ENCODE data around the gene PCDH19. TPM values are rescaled to one million over a fixed set of nuclear protein-coding genes. Genes with fewer than 3 reads are reported as not detected.

Gene PCDH19
- polyA plus RNA-seq, 1 donor (not counting 4 experiments of a cell fraction or from before 2014, with no cell fraction given): not detected

GRCh38 chrX:100368167-100368566, 41.9 kb downstream of the PCDH19 start:
- TF ChIP-seq EZH2 (IDR thresholded peaks at IDR 0.05; ENCODE audit: low read length): no peak
- TF ChIP-seq CTCF (optimal IDR thresholded peaks at IDR 0.05 in 1 of 3, IDR thresholded peaks at IDR 0.05 in 1 of 3, conservative IDR thresholded peaks at IDR 0.05 in 1 of 3; ENCODE audit: extremely low read depth in 1 of 3, insufficient read depth in 2 of 3, low read length in 3 of 3): peak; percentile 47 to 76 (median 71)
- no peaks in the 10 kb centered on the region for H4K20me1 ChIP-seq (ENCODE audit: control insufficient read depth, extremely low read depth, insufficient read depth, low read length)
- H3K9me1 ChIP-seq (ENCODE audit: control insufficient read depth, extremely low read depth, insufficient read depth, low read length): no peaks in the 10 kb centered on the region
- H3K27ac ChIP-seq (ENCODE audit: control insufficient read depth, insufficient read depth, low read length): no peak overlapping the region
- no peak overlapping the region for H3K4me3 ChIP-seq (ENCODE audit: control insufficient read depth in 2 of 3, extremely low read depth in 1 of 3, insufficient read depth in 2 of 3, low read depth in 1 of 3, low read length in 3 of 3)
- dilution Hi-C loops (cut with MboI; ENCODE audit: extremely low pct_ligation_motif_present, low sequenced_read_pairs): no loop called here
- FAIRE-seq (no peak), DNase-seq (ENCODE audit: low read depth, low spot score) (no peak)
- no peaks in the 10 kb centered on the region for H3K79me2 ChIP-seq (ENCODE audit: control insufficient read depth, insufficient read depth, low read length)
- H3K9ac ChIP-seq (ENCODE audit: control insufficient read depth, extremely low read depth, insufficient read depth, low read length): no peak overlapping the region
- no peaks in the 10 kb centered on the region for H3K36me3 ChIP-seq (ENCODE audit: control insufficient read depth in 2 of 2, extremely low read depth in 1 of 2, insufficient read depth in 2 of 2, low read length in 2 of 2)
- H3K4me2 ChIP-seq (ENCODE audit: control insufficient read depth, extremely low read depth, insufficient read depth, low read depth, low read length): no peak overlapping the region
- H3K9me3 ChIP-seq (ENCODE audit: control insufficient read depth, low read depth, low read length): no peaks in the 10 kb centered on the region
- H2AFZ ChIP-seq (ENCODE audit: control insufficient read depth, low read length): no peak overlapping the region
- no peaks in the 10 kb centered on the region for H3K27me3 ChIP-seq (ENCODE audit: control insufficient read depth, extremely low read depth, insufficient read depth, low read length)
- H3K4me1 ChIP-seq (ENCODE audit: control insufficient read depth, extremely low read depth, insufficient read depth, low read length): no peaks in the 10 kb centered on the region

GRCh38 chrX:100363896-100364295, 46.2 kb downstream of the PCDH19 start:
- no peak overlapping the region for H2AFZ ChIP-seq (ENCODE audit: control insufficient read depth, low read length)
- FAIRE-seq (no peak), DNase-seq (ENCODE audit: low read depth, low spot score) (no peak)
- no peaks in the 10 kb centered on the region for H3K9me1 ChIP-seq (ENCODE audit: control insufficient read depth, extremely low read depth, insufficient read depth, low read length)
- no peak overlapping the region for H3K4me2 ChIP-seq (ENCODE audit: control insufficient read depth, extremely low read depth, insufficient read depth, low read depth, low read length)
- no peaks in the 10 kb centered on the region for H3K9me3 ChIP-seq (ENCODE audit: control insufficient read depth, low read depth, low read length)
- H4K20me1 ChIP-seq (ENCODE audit: control insufficient read depth, extremely low read depth, insufficient read depth, low read length): no peaks in the 10 kb centered on the region
- no peak overlapping the region for H3K4me3 ChIP-seq (ENCODE audit: control insufficient read depth in 2 of 3, extremely low read depth in 1 of 3, insufficient read depth in 2 of 3, low read depth in 1 of 3, low read length in 3 of 3)
- H3K27ac ChIP-seq (ENCODE audit: control insufficient read depth, insufficient read depth, low read length): no peak overlapping the region
- H3K27me3 ChIP-seq (ENCODE audit: control insufficient read depth, extremely low read depth, insufficient read depth, low read length): no peaks in the 10 kb centered on the region
- H3K4me1 ChIP-seq (ENCODE audit: control insufficient read depth, extremely low read depth, insufficient read depth, low read length): no peaks in the 10 kb centered on the region
- no peak overlapping the region for H3K9ac ChIP-seq (ENCODE audit: control insufficient read depth, extremely low read depth, insufficient read depth, low read length)
- TF ChIP-seq EZH2 (IDR thresholded peaks at IDR 0.05; ENCODE audit: low read length) (no peak), CTCF (optimal IDR thresholded peaks at IDR 0.05 in 1 of 3, IDR thresholded peaks at IDR 0.05 in 1 of 3, conservative IDR thresholded peaks at IDR 0.05 in 1 of 3; ENCODE audit: extremely low read depth in 1 of 3, insufficient read depth in 2 of 3, low read length in 3 of 3) (no peak)
- H3K79me2 ChIP-seq (ENCODE audit: control insufficient read depth, insufficient read depth, low read length): no peaks in the 10 kb centered on the region
- dilution Hi-C loops (cut with MboI; ENCODE audit: extremely low pct_ligation_motif_present, low sequenced_read_pairs): no loop called here
- H3K36me3 ChIP-seq (ENCODE audit: control insufficient read depth in 2 of 2, extremely low read depth in 1 of 2, insufficient read depth in 2 of 2, low read length in 2 of 2): no peaks in the 10 kb centered on the region
